Measurements from ENCODE around the gene TUBG1. TPM values are rescaled to one million over a fixed set of nuclear protein-coding genes. Genes with fewer than 3 reads are reported as not detected.

The TUBG1 gene
- total RNA-seq (2021; fragmentation: NEBNext Ultra II Directional; extraction: Animal tissue kit (Norgen Biotek cat#: 25700)) (107 and 109 TPM in 2 replicates), polyA plus RNA-seq (2011; rRNA removed) (208 and 276 TPM in 2 replicates), polyA minus RNA-seq (2011; rRNA and poly(A)+ RNA removed) (91.4 and 136 TPM in 2 replicates)
- 163 TPM for polyA plus RNA-seq (2011; cell fraction: cytosol; rRNA removed)
- polyA plus RNA-seq (2011; cell fraction: nucleus; rRNA removed) = 216 TPM
- polyA plus RNA-seq (2012, experiment 1 of 2) = 169 to 180 TPM (median 176 TPM) in 4 replicates
- polyA plus RNA-seq (2012, experiment 2 of 2) = 145 TPM
- polyA plus RNA-seq (2013, experiment 1 of 2) = 91.7 TPM
- 89.5 TPM for polyA plus RNA-seq (2013, experiment 2 of 2)
- polyA minus RNA-seq (2011; cell fraction: cytosol; rRNA and poly(A)+ RNA removed) = 65.7 TPM
- 54.6 TPM for polyA minus RNA-seq (2011; cell fraction: nucleus; rRNA and poly(A)+ RNA removed)
- long read RNA-seq, experiment 1, transcript TUBG1-201 (11 exons, 1,611 nt) = major isoform, 44 of 87 reads
- long read RNA-seq, experiment 1, partial matches to known transcripts = 34 of 87 reads
- long read RNA-seq, experiment 1, other reads (novel, unspliced or antisense) = 9 of 87 reads
- long read RNA-seq, experiment 2, transcript TUBG1-201 (11 exons, 1,611 nt) = major isoform, 130 of 158 reads
- long read RNA-seq, experiment 2, partial matches to known transcripts = 17 of 158 reads
- long read RNA-seq, experiment 2, other reads (novel, unspliced or antisense) = 11 of 158 reads

- 0 out of 2 replicates have a peak within 1 kb of the TSS, but pooled peaks have one; percentile 63 for H2BK12ac ChIP-seq (ENCODE audit: low read depth, low read length)
- H3K14ac ChIP-seq (ENCODE audit: insufficient read length) = no peak within 1 kb of the TSS
- H4K20me1 ChIP-seq (replicated peaks in 1 of 2; ENCODE audit: control insufficient read depth in 1 of 2, insufficient read depth in 2 of 2, low read length in 2 of 2) = peaks cover 0 to 3% of the 10 kb centered on the region in 2 experiments
- peak within 1 kb of the TSS; percentile 54 for H4K91ac ChIP-seq (replicated peaks; ENCODE audit: insufficient read length, low read length)
- DNase-seq (ENCODE audit: low read depth in 1 of 2, low spot score in 2 of 2) = peak; percentile 97 to 98
- ChIA-PET POLR2A (ENCODE audit: partially characterized antibody) (interaction anchor here (0.6 to 3.6 kb wide), 15 partner anchors 9 to 151 kb away, joined by 3 to 12 read pairs (median 4); partner anchors contain the start of genes MLX, PLEKHH3 and PSMC3IP), CTCF (ENCODE audit: partially characterized antibody) (interaction anchor here (0.6 to 3.1 kb wide), 11 partner anchors 9 to 376 kb away, joined by 3 to 11 read pairs (median 6); partner anchors contain the start of gene PSMC3IP)
- H4K8ac ChIP-seq (ENCODE audit: extremely low read depth, insufficient read depth, low read length) = peak within 1 kb of the TSS; percentile 90
- no peak within 1 kb of the TSS for H2BK15ac ChIP-seq (ENCODE audit: low read length)
- peak within 1 kb of the TSS; percentile 46; the same call in 1 of the 2 replicates for H3K27ac ChIP-seq (ENCODE audit: low read depth, low read length)
- peak within 1 kb of the TSS; percentile 26; the same call in 1 of the 2 replicates for H2AFZ ChIP-seq (ENCODE audit: low read length)
- WGBS, 2 experiments (ENCODE audit: extremely low coverage in 1 of 2, insufficient coverage in 1 of 2, insufficient read length in 1 of 2, insufficient replicate concordance in 2 of 2, low coverage in 1 of 2, low lambda C conversion rate in 2 of 2, missing lambda C conversion rate in 1 of 2) = 1% methylated on average over 61 of the region's 66 CpGs; no CpG with 5 or more reads in 1 of the 2 experiments
- H3K4me3 ChIP-seq (ENCODE audit: extremely low read depth in 1 of 4, insufficient read depth in 2 of 4, low read depth in 3 of 4, low read length in 4 of 4) = peak within 1 kb of the TSS; percentile 73 to 98 (median 91)
- no peak within 1 kb of the TSS for H3K23ac ChIP-seq (ENCODE audit: insufficient read length)
- H3K79me1 ChIP-seq (ENCODE audit: low read depth, low read length) = peaks cover 9% of the 10 kb centered on the region
- H3K56ac ChIP-seq (replicated peaks; ENCODE audit: insufficient read length, low read depth, low read length) = peak within 1 kb of the TSS; percentile 79
- H2BK5ac ChIP-seq (ENCODE audit: low read depth, low read length) = peak within 1 kb of the TSS; percentile 82
- H3K36me3 ChIP-seq (ENCODE audit: control insufficient read depth in 2 of 4, insufficient read depth in 4 of 4, low read length in 3 of 4) = peaks cover 19 to 27% (median 24%) of the 10 kb centered on the region in 4 experiments; a peak in 7 of 8 replicates
- H3K23me2 ChIP-seq (ENCODE audit: low read depth, low read length) = peaks cover 3% of the 10 kb centered on the region
- peak; percentile 66 for FAIRE-seq
- no peaks in the 10 kb centered on the region for H3K9me3 ChIP-seq (ENCODE audit: insufficient read depth in 2 of 2, low read depth in 1 of 2, low read length in 1 of 2)
- peaks cover 7 to 45% of the 10 kb centered on the region in 2 experiments for H3K79me2 ChIP-seq (ENCODE audit: control insufficient read depth in 1 of 2, insufficient read depth in 2 of 2, low read length in 2 of 2)
- no peak within 1 kb of the TSS for H2BK120ac ChIP-seq (replicated peaks; ENCODE audit: low read depth, low read length)
- H3K18ac ChIP-seq (ENCODE audit: extremely low read depth, low read length) = peak within 1 kb of the TSS; percentile 94
- H3K4me1 ChIP-seq (replicated peaks in 1 of 4; ENCODE audit: control insufficient read depth in 3 of 4, insufficient read depth in 4 of 4, low read length in 3 of 4) = peaks cover 0 to 4% (median 2%) of the 10 kb centered on the region in 4 experiments; a peak in 6 of 7 replicates
- H3K4ac ChIP-seq (replicated peaks; ENCODE audit: insufficient read length, low read depth, low read length) = peak within 1 kb of the TSS; percentile 69
- no peak within 1 kb of the TSS for H2AK5ac ChIP-seq (ENCODE audit: low read depth, low read length)
- H3K4me2 ChIP-seq (ENCODE audit: insufficient read depth in 1 of 2, low read depth in 2 of 2, low read length in 2 of 2) = peak within 1 kb of the TSS; percentile 73 to 94
- H3K9ac ChIP-seq (replicated peaks in 1 of 4; ENCODE audit: extremely low read depth in 1 of 4, low read depth in 3 of 4, low read length in 3 of 4) = peak within 1 kb of the TSS; percentile 72 to 88 (median 77)
- no peak within 1 kb of the TSS for H2BK20ac ChIP-seq (ENCODE audit: low read length)
- H4K5ac ChIP-seq (ENCODE audit: insufficient read length, low read depth, low read length) = peak within 1 kb of the TSS; percentile 59
- no peaks in the 10 kb centered on the region for H3K27me3 ChIP-seq (replicated peaks in 1 of 4; ENCODE audit: control insufficient read depth in 3 of 4, extremely low read depth in 1 of 4, insufficient read depth in 3 of 4, low read length in 3 of 4)
- TF ChIP-seq CHD2 (IDR thresholded peaks at IDR 0.05; ENCODE audit: low read length) = no peak
- no peak for TF ChIP-seq EGR1 (IDR thresholded peaks at IDR 0.05; ENCODE audit: borderline replicate concordance, low read depth, low read length)
- TF ChIP-seq HDAC6 (IDR thresholded peaks at IDR 0.05; ENCODE audit: low read depth, low read length) = no peak
- TF ChIP-seq ATF2 (IDR thresholded peaks at IDR 0.05; ENCODE audit: low read length) = no peak
- TF ChIP-seq SIRT6 (IDR thresholded peaks at IDR 0.05; ENCODE audit: low read length) = no peak
- TF ChIP-seq KDM4A (IDR thresholded peaks at IDR 0.05; ENCODE audit: low read depth, low read length, severe bottlenecking) = peak; percentile 34
- TF ChIP-seq TBP (IDR thresholded peaks at IDR 0.05; ENCODE audit: low read depth, low read length) = no peak; the same call in 1 of the 2 replicates
Observed at GRCh38 chr17:42609182-42609813, at the start of gene TUBG1, which contains the start of gene RETREG3. TUBG1 (plus strand) TSS chr17:42609683; CDS start chr17:42609738, 55 bp downstream. RETREG3 (minus strand) TSS chr17:42609374; CDS start chr17:42609324, 50 bp downstream.

Measured in H1 (cell line).